Fibroblast of lung (primary cell): ENCODE measurements around the gene GPC6. TPM values are rescaled to one million over a fixed set of nuclear protein-coding genes. Genes with fewer than 3 reads are reported as not detected.

Experiments used
- DNase-seq, 2 donors: peaks; one replicate each; pipeline versions ENCODE4 v3.0.0 to v3.0.0-alpha.2; 2010; ENCODE audit warnings: low read depth in 2 of 2
- H2AFZ ChIP-seq: 2 replicates; pipeline ENCODE4 v1.5.1; 2012; ENCODE audit warnings: low read length, control low read depth, inconsistent platforms
- H3K27ac ChIP-seq: 2 replicates; pipeline ENCODE4 v1.5.1; 2011; ENCODE audit warnings: low read length, control low read depth; ENCODE audit not compliant: insufficient read depth
- H3K27me3 ChIP-seq: 2 replicates; pipeline ENCODE4 v1.5.1; 2011; ENCODE audit warnings: mild to moderate bottlenecking, low read length; ENCODE audit not compliant: control insufficient read depth, insufficient read depth
- H3K36me3 ChIP-seq: 2 replicates; pipeline ENCODE4 v1.5.1; 2011; ENCODE audit warnings: low read length; ENCODE audit not compliant: control insufficient read depth, insufficient read depth
- H3K4me1 ChIP-seq: 2 replicates; pipeline ENCODE4 v1.5.1; 2011; ENCODE audit warnings: low read length; ENCODE audit not compliant: control insufficient read depth, insufficient read depth; ENCODE audit errors: extremely low read depth
- H3K4me2 ChIP-seq: 2 replicates; pipeline ENCODE4 v1.5.1; 2011; ENCODE audit warnings: low read length, control low read depth; ENCODE audit not compliant: insufficient read depth; ENCODE audit errors: extremely low read depth
- H3K4me3 ChIP-seq, 4 experiments: fragments of 200-600 bp in 1 of 4; sonication (generic) in 1 of 4; replicated peaks in 1 of 4; 2 replicates each; pipeline ENCODE4 v1.5.1; 2011 to 2016; ENCODE audit warnings: low read length in 4 of 4, low read depth in 3 of 4, mild to moderate bottlenecking in 3 of 4, control low read depth in 2 of 4, inconsistent platforms in 1 of 4, mixed read lengths in 1 of 4; ENCODE audit not compliant: insufficient read depth in 1 of 4; ENCODE audit errors: control extremely low read depth in 1 of 4
- H3K79me2 ChIP-seq: 2 replicates; pipeline ENCODE4 v1.5.1; 2012; ENCODE audit warnings: mild to moderate bottlenecking, low read length, inconsistent platforms; ENCODE audit not compliant: control insufficient read depth, insufficient read depth
- H3K9ac ChIP-seq: 2 replicates; pipeline ENCODE4 v1.5.1; 2011; ENCODE audit warnings: mild to moderate bottlenecking, low read length, control low read depth; ENCODE audit not compliant: insufficient read depth
- H3K9me3 ChIP-seq: 2 replicates; pipeline ENCODE4 v1.5.1; 2012; ENCODE audit warnings: low read depth, low read length; ENCODE audit not compliant: control insufficient read depth, insufficient read depth
- H4K20me1 ChIP-seq: 2 replicates; pipeline ENCODE4 v1.5.1; 2011; ENCODE audit warnings: low read length; ENCODE audit not compliant: control insufficient read depth, insufficient read depth; ENCODE audit errors: extremely low read depth
- CTCF ChIP-seq, 2 donors: IDR thresholded peaks in 1 of 2; conservative IDR thresholded peaks in 1 of 2; 1 replicate in 1 of 2; 2 replicates in 1 of 2; pipeline ENCODE4 v1.5.1; 2011 to 2012; ENCODE audit warnings: low read length in 2 of 2, control low read depth in 1 of 2, inconsistent platforms in 1 of 2, low read depth in 1 of 2, mild to moderate bottlenecking in 1 of 2
- EZH2 ChIP-seq: IDR thresholded peaks from 2 replicates; pipeline ENCODE4 v1.5.1; 2012; ENCODE audit warnings: low read length, control low read depth, mild to moderate bottlenecking; ENCODE audit errors: missing control alignments
- polyA plus RNA-seq, 2 donors: library from polyadenylated mRNA; depleted of rRNA in 1 of 2; stranded (reverse) in 1 of 2; unstranded in 1 of 2; fragments of >200 nt; gene quantifications; 2 replicates each; pipeline ENCODE4 v1.2.1, GENCODE V29; 2011 to 2012; ENCODE audit warnings: missing spikeins in 1 of 2
- total RNA-seq: library from RNA; depleted of rRNA; stranded (reverse); fragments of >200 nt; gene quantifications from 2 replicates; pipeline ENCODE4 v1.2.1, GENCODE V29; 2014

The GPC6 gene
- total and polyA plus RNA-seq, 2 donors (not counting 1 experiment from before 2014, with no cell fraction given), result 11.2 to 33.7 TPM

GRCh38 chr13:93947651-93948050, 721.0 kb downstream of the GPC6 start:
- Histone ChIP-seq H3K9ac (no peak overlapping the region), H3K27me3 (no peaks in the 10 kb centered on the region), H3K79me2 (no peaks in the 10 kb centered on the region), H4K20me1 (no peaks in the 10 kb centered on the region), H3K9me3 (no peaks in the 10 kb centered on the region), H3K4me1 (no peaks in the 10 kb centered on the region), H3K36me3 (no peaks in the 10 kb centered on the region), H3K4me2 (no peak overlapping the region), H3K4me3 (no peak overlapping the region), H2AFZ (no peak overlapping the region), H3K27ac (no peak overlapping the region)
- TF ChIP-seq EZH2 (no peak), CTCF (conservative IDR thresholded peaks at IDR 0.05 in 1 of 2, IDR thresholded peaks at IDR 0.05 in 1 of 2; ENCODE audit: low read depth in 1 of 2, low read length in 2 of 2) (no peak)
- no peak for DNase-seq

DNA sequence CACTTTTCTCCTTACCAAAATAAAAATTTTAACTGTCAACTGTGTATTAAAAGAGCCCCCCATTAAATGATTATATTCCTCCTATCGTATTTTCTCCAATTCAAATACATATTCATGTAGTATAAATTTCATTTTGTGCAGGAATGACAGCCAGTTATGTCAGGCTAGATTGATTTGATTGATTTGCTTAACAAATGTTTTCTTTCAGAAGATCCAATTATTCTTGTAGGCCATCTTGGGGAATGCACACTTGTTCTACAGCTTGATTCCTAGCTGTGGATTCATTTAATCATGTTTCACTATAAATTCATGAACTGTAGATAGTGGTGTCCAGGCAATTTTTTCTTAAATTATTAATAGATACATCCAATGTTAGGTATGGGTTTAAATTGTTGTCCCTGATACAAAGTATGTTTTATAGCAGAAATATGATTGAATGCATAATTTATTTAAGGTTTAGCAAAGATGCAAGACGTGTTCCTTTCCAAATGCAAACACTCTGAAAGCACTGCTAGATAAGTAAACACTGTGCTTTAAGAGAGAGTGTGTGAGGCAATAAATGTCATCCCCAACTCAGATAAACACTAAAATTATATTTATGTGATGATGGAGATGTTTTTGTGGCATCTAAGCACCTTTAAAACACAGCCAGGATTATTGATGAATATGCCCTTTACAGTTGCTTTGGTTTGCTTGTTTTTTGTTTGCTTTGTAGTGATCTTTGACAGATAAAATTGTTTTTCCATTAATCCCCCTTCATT, 721.7 kb downstream of the GPC6 start:
- Histone ChIP-seq H3K4me3 (no peak overlapping the region), H3K9me3 (no peaks in the 10 kb centered on the region), H3K36me3 (no peaks in the 10 kb centered on the region), H2AFZ (no peak overlapping the region), H3K4me1 (no peaks in the 10 kb centered on the region), H3K4me2 (no peak overlapping the region), H3K27ac (no peak overlapping the region), H3K79me2 (no peaks in the 10 kb centered on the region), H4K20me1 (no peaks in the 10 kb centered on the region), H3K27me3 (no peaks in the 10 kb centered on the region), H3K9ac (no peak overlapping the region)
- TF ChIP-seq CTCF (conservative IDR thresholded peaks at IDR 0.05 in 1 of 2, IDR thresholded peaks at IDR 0.05 in 1 of 2; ENCODE audit: low read depth in 1 of 2, low read length in 2 of 2), result no peak
- TF ChIP-seq EZH2, result no peak
- DNase-seq, result peak in 1 of 2 donors; percentile 24

- no peak for TF ChIP-seq EZH2
- peak; percentile 28 to 48 for TF ChIP-seq CTCF (conservative IDR thresholded peaks at IDR 0.05 in 1 of 2, IDR thresholded peaks at IDR 0.05 in 1 of 2; ENCODE audit: low read depth in 1 of 2, low read length in 2 of 2)
- Histone ChIP-seq H3K4me3 (no peak overlapping the region), H3K9me3 (no peaks in the 10 kb centered on the region), H3K36me3 (no peaks in the 10 kb centered on the region), H3K79me2 (no peaks in the 10 kb centered on the region), H3K27me3 (no peaks in the 10 kb centered on the region), H3K4me2 (no peak overlapping the region), H3K27ac (no peak overlapping the region), H4K20me1 (no peaks in the 10 kb centered on the region), H3K4me1 (no peaks in the 10 kb centered on the region), H2AFZ (no peak overlapping the region), H3K9ac (no peak overlapping the region)
- DNase-seq, result peak in 1 of 2 donors; percentile 52
Measured at GRCh38 chr13:93951108-93951507, 724.5 kb downstream of the GPC6 start.
